GM21381 (cell line): ENCODE data around the gene KCNQ1OT1.

Experiments
- ATAC-seq: cut with Tn5 transposase; IDR thresholded peaks from one replicate; pipeline ENCODE4 v1.9.1; 2021; ENCODE audit warnings: mild to moderate bottlenecking, moderate library complexity; ENCODE audit not compliant: unreplicated experiment

Gene KCNQ1OT1

GRCh38 chr11:2669634-2670469, 29.9 kb downstream of the KCNQ1OT1 start:
- no peak for ATAC-seq

- no peak for ATAC-seq
Observed at GRCh38 chr11:2668876-2669275, 30.9 kb downstream of the KCNQ1OT1 start.

- ATAC-seq = no peak
Observed at GRCh38 chr11:2667940-2668339, 31.9 kb downstream of the KCNQ1OT1 start.

GRCh38 chr11:2666828-2667570, 32.8 kb downstream of the KCNQ1OT1 start:
- no peak for ATAC-seq

DNA sequence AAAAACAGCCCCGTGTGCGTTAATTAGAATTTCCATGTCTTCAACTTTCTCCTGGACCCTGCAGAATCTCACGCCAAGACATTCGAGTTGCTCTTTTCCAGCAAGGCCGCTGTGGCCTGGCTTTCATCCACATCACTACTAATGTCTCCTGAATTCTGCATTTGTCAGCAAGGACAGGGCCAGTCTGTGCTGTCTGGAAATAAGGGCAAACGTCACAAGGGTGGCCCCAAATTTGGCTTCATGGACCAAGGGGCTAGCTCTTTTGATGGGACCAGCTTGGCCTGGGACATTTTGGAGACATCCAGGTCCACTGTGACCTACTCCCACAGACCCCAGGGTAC, 33.4 kb downstream of the KCNQ1OT1 start:
- no peak for ATAC-seq

DNA sequence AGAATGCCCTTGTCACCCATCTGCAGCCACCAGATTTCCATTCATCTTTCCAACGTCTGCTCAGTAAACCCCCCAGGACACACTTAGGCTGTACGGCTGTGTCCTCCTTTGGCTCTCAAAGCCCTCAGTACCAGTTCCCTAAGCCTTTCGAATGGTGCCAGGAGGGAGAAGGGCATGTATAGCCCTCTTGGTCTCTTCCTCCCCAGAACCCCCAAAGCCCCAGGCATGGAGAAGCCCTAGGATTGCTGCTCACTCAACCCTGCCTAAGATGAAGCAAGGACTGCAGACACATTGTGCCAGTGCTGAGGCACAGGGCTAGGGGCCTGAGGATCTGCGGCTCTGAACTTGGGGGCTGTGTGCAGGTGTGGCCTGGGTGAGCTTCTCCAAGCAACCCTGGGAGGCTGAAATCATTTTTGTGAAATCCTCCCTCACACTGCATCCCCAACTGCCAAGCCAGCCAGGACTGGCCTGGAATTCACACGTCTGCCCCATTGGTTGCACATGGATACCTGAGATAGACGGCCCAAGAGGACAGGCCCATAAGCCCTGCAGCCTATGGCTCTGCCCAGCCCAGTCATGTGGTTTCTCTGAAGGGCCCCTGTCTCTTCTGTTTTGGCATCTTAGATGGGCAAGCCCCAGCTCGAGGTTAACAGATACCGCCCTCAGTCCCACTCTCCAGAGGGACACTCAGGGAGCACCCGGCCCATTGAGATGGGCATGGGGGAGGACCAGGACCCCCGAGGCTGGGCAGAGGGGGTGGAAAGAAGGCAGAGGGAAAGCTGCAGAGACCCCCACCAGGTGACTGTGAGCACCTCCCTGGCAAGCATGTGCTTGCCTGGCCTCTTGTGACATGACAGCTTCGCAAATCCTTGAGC, 34.0 kb downstream of the KCNQ1OT1 start:
- ATAC-seq = no peak

- no peak for ATAC-seq
Observed at GRCh38 chr11:2664791-2665525, 34.8 kb downstream of the KCNQ1OT1 start.

- no peak for ATAC-seq
Observed at GRCh38 chr11:2664376-2664775, 35.4 kb downstream of the KCNQ1OT1 start.

- no peak for ATAC-seq
Observed at GRCh38 chr11:2663915-2664314, 35.9 kb downstream of the KCNQ1OT1 start.

DNA sequence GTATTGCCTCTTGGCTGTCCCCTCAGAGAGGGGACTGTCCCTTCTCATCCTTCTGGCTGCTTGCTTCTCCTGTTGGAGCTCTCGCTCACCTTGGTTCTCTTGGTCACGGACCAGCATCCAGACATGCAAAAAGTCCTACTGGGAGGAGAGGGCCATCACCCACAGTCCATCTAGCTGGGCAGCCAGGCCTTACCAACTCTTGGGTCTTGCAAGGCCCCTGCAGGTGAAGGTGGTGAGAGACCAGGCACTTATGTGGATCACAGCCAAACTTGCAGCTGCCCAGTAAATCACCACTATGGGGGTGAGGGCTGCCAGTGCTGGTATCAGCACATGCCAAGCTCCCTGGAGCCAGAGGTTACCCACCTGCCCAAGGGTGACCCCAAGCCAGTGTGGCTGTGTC, 36.3 kb downstream of the KCNQ1OT1 start:
- ATAC-seq = no peak

DNA sequence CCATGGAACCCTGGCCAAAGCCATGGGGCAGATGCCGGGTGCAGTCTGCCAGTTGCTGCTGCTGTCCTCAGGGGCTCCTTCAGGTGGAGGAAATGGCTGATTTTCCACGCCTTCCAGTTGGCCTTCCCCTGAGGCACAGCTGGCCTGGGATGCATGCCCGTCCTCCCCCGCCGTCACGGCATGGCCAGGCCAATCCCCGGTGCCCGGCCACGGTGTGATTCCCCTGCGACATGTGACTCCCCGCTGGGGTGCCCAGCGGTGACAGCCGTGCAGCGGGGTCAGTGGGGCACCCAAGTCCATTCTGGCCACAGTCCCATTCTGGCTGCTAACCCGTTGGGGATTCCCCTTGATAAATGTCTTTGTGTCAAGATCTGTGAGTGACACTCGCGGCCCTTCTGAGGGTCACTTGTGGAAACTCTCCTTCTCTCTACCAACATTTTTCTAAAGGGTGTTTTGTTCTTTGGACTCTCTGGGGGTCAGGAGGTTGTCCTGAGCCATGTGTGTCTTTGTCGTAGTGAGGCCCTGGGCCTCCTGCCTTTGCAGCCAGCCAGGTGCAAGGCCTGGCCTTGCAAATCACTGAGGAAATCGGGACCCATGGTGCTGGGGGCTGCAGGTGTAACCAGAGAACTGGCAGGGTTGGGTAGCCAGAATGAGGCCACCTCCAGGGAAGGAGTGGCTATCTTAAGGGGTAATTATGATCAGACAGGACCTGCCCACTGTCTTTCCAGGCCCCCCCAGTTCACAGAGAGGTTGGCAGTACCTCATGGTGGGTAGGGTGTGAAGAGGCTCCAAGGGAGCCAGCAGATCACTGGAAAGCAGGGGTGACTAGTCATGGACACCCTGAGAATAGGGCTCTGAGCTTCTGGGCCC, 37.1 kb downstream of the KCNQ1OT1 start:
- no peak for ATAC-seq

- no peak for ATAC-seq
Observed at GRCh38 chr11:2662024-2662312, 37.8 kb downstream of the KCNQ1OT1 start.

GRCh38 chr11:2661173-2662023, 38.4 kb downstream of the KCNQ1OT1 start:
- ATAC-seq = no peak

- ATAC-seq = no peak
Observed at GRCh38 chr11:2660357-2660939, 39.3 kb downstream of the KCNQ1OT1 start.

DNA sequence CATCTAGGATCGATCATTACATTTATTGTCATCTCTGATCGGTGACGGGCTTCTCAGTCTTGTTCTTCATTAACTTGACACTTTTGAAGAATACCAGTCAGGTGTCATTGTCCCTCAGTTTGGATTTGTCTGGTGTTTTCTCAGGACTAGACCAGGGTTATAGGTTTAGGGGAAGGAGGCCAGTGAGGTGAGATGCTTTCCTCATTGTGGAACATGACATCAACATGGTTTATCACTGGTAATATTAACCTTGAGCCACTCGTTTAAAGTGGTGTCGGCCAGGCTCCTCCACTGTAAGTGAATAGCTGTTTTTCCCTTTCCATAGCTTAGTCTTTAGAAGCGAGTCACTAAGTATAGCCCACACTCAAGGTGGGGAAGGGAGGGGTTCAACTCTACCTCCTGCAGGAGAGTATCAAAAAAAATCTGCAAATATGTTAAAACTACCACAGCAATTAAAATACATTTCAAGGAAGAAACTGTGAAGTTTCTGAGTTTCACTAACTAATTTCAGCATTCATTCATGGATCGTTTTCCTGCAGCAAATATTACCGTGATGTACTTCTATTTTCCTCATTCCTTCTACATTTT, 42.0 kb downstream of the KCNQ1OT1 start:
- no peak for ATAC-seq

DNA sequence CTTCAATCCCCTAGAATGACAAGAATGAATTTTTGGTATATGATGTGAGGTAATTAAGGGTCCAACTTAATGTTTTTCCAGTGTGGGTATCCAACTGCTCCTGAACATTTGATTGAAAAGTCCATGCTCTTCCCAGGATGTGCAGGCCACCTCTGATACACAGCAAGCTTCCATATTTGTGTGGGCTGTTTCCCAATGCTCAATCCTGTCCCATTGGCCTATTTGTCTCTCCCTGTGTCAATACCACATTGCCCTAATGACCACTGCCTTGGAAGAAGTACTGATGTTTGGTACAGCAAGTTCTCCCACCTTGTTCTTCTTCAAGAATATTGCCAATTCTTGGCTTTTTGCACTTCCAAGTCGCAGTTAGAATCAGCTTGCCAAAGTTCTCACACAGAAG, 42.9 kb downstream of the KCNQ1OT1 start:
- no peak for ATAC-seq

DNA sequence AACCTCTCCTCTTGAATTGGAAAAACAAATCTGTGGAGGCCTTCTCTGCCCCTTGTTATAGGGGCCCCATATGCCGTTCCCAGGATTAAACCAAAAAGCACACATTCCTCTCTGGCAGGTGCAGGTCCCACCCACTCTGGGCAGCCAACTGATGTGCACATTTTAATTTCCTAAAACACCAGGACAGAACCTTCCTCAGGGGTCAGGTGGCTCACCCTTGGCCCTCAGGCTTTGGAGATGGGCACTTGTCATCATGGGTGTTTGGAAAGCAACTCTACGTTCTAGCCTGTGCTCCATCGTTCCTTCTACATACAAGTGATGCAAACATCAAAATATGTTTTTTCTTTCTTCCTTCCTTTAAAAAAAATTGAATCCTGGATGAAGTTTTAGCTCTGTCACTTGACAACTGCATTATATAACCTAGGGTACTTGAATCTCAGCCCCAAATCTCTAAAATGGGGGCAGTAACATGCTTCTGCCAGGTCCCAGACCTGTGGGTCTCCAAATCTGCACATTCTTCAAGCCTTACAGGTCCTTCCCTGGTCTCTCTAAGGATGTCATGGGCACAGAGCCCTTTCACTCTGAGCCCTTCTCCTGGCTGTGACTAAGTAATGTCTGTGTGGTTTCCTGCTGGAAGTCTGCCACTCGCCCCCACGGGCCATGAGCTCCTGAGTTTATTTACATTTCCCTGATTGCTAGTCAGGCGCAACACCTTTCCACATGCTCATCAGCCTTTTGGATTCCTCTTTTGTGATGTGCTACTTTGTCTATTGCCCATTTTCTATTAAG, 43.8 kb downstream of the KCNQ1OT1 start:
- no peak for ATAC-seq
